Measurements from ENCODE around the gene ZNF235.
"Not testable (repeated sequence)": the region's sequence is repeated elsewhere in the genome, so short reads cannot be mapped to it uniquely, and the experiment has no call there.

Gene ZNF235

DNA sequence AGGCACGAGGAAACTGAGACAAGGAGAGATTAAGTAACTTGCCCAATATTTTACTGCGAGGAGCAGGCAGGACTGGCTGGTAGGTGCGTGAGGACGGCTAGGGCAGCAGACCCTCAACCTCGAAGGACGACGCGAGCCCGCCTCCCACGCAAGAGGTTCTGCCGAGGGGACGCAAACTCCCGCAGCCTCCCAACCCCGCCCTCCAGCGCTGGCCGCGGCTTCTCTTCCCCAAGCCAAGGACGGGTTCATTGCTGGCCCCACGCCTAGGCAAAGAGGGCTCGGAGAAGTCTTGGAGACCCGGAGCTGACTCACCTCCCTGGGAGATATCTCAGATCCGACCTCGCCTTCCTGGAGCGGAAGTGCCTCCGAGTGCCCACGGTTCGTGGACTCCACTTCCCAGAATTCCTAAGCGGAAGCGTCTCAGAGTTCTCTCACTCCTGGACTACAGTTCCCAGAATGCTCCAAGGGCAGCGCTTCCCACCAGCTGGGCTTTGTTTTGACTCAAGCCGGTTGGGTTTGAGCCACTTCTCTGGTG, at the start of gene ZNF235:
Gene ZNF235, minus strand, starts transcription at position 367 of the 535 bp plus-strand sequence. CDS start 1,621 bp downstream, outside the sequence.
- peak within 1 kb of the TSS; percentile 89 for H3K4me3 ChIP-seq (ENCODE audit: low read depth, low read length)
- TF ChIP-seq, protein P1, sequence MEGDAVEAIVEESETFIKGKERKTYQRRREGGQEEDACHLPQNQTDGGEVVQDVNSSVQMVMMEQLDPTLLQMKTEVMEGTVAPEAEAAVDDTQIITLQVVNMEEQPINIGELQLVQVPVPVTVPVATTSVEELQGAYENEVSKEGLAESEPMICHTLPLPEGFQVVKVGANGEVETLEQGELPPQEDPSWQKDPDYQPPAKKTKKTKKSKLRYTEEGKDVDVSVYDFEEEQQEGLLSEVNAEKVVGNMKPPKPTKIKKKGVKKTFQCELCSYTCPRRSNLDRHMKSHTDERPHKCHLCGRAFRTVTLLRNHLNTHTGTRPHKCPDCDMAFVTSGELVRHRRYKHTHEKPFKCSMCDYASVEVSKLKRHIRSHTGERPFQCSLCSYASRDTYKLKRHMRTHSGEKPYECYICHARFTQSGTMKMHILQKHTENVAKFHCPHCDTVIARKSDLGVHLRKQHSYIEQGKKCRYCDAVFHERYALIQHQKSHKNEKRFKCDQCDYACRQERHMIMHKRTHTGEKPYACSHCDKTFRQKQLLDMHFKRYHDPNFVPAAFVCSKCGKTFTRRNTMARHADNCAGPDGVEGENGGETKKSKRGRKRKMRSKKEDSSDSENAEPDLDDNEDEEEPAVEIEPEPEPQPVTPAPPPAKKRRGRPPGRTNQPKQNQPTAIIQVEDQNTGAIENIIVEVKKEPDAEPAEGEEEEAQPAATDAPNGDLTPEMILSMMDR (IDR thresholded peaks at IDR 0.05; ENCODE audit: low read depth, low read length), result no peak

DNA sequence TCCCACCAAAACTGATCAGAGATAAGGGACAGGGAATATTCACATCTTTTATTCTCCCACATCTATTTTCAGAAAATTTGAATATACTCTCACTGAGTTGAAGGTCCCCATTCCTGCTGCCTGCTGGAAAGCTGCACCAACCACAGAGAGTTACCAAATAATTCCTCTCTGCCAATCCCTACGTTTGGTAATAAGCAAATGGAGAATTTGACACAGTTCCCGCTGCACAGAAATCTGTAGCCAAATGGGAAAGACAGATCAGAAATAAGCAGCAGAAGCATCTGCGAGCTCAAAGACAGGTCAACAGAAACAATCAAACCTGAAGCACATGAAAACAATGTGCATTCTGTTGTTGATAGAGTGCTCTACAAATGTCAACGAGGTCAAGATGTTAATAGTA, 41.7 kb upstream of the ZNF235 start:
- H3K4me3 ChIP-seq (ENCODE audit: low read depth, low read length), result no peak overlapping the region
- TF ChIP-seq, protein P1 (IDR thresholded peaks at IDR 0.05; ENCODE audit: low read depth, low read length), result no peak

DNA sequence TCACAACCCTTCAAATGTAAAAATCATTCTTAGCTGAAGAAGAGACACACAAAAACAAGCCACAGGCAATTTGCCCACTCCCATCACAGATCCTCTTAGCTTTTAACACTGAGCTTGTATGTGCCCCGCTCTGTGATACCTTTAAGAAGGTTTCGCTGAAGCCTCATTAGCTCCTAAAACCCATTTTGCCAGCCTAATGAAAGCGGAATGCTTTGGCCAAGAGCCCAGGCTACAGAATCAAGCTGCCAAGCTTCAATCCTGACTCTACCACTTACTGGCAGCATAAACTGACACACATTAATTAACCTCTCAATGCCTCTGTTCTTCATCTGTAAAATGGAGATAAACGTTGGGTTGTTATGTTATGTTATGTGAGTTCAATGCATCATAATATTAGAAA, 41.1 kb upstream of the ZNF235 start:
- TF ChIP-seq, protein P1 (IDR thresholded peaks at IDR 0.05; ENCODE audit: low read depth, low read length), result no peak
- no peak overlapping the region for H3K4me3 ChIP-seq (ENCODE audit: low read depth, low read length)

DNA sequence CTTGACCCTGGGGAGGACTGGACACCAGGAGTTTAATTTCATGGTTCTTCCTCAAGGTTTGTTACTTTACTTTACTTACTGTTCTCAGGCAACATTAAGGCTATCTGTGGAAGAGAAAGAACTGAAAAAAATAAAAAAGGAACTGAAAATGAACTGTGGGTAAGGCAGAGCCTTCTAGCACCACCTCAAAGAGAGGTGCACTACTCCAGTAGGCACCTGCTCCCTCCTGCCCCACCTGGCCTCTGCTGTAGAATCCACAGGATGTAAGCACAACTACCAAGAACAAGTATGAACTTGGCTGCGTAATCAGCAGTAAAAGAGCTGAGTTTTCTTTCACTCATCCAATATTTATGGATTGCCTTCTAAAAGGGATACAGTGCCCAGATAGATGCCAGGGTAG, 39.4 kb upstream of the ZNF235 start:
- no peak overlapping the region for H3K4me3 ChIP-seq (ENCODE audit: low read depth, low read length)
- TF ChIP-seq, protein P1 (IDR thresholded peaks at IDR 0.05; ENCODE audit: low read depth, low read length), result no peak

DNA sequence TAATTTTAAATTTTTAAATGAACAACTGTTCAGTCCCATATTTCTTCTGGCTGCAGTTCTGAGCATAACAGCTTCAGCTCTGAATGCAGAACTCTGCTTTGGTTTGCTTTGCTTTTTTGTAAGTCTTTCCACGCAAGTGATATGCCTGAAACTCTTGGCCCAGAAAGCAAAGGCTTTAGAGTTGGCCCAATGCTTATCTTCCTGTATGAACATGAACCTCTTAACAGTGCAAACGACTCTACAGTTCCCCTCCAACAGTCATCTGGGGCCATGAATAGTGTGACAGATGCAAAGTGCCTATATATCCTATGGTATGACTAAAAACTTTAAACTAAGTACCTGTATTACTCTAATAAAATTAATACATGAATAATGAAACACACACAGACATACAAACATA, 37.0 kb upstream of the ZNF235 start:
- TF ChIP-seq, protein P1 (IDR thresholded peaks at IDR 0.05; ENCODE audit: low read depth, low read length), result no peak
- no peak overlapping the region for H3K4me3 ChIP-seq (ENCODE audit: low read depth, low read length)

DNA sequence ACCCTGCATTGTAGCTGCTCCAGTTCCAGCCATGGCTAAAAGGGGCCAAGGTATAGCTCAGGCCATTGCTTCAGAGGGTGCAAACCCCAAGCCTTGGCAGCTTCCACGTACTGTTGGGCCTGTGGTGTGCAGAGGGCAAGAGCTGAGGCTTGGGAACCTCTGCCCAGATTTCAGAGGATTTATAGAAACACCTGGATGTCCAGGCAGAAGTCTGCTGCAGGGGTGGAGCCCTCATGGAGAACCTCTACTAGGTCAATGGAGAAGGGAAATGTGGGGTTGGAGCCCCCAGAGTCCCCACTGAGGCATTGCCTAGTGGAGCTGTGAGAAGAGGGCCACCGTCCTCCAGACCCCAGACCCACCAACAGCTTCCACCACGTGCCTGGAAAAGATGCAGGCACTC, 29.8 kb upstream of the ZNF235 start:
- not testable (repeated sequence) for H3K4me3 ChIP-seq (ENCODE audit: low read depth, low read length)

DNA sequence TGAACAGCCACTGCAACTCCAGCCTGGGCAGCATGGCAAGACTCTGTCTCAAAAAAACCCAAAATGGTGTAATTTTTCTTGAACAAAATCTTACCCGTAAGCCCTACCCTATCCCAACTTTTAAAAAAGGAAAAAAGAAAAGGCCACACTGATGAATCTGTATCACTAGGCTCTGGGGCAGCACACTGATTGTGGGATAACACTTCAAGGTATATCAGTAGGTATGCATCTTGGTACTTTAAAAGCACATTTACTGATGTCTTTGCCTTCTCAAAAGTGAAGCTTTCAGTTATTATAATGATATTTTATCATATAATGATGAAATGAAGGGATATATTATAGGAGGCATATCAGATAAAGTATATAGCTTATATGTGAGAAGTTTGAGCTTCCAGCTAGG, 27.3 kb upstream of the ZNF235 start:
- TF ChIP-seq, protein P1 (IDR thresholded peaks at IDR 0.05; ENCODE audit: low read depth, low read length), result no peak
- no peak overlapping the region for H3K4me3 ChIP-seq (ENCODE audit: low read depth, low read length)

DNA sequence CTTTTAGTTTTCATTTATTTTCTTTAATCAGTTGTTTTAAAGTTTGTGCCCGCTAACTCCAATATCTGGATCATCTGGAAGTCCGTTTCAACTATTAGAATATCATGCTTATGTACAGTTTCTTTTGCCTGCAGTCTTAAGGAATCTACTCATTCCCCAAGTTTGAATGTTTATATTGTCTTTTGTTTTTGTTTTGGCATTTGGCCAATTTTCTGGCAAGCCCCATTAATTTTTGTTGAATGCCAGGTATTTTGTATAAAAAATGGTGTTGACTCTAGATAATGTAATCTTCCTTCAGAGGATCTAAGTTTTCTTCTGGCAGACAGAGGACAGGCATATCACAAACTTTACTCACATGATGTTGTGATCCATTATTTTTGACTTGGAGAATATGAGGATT, 11.1 kb upstream of the ZNF235 start:
- no peak overlapping the region for H3K4me3 ChIP-seq (ENCODE audit: low read depth, low read length)
- TF ChIP-seq, protein P1 (IDR thresholded peaks at IDR 0.05; ENCODE audit: low read depth, low read length), result no peak

Measured in WI38 (cell line).